AG09309 (cell line): ENCODE data around the gene TTLL4.
"Not testable (repeated sequence)": the region's sequence is repeated elsewhere in the genome, so short reads cannot be mapped to it uniquely, and the experiment has no call there.

Source experiments
- DNase-seq: peaks from one replicate; pipeline ENCODE4 v3.0.0-alpha.2; 2010; ENCODE audit warnings: low read depth
- H3K4me3 ChIP-seq: 2 replicates; pipeline ENCODE4 v1.5.1; 2011; ENCODE audit warnings: mild to moderate bottlenecking, low read depth, low read length, moderate library complexity; ENCODE audit not compliant: control insufficient read depth
- TF ChIP-seq, protein P1 (sequence below): IDR thresholded peaks from 2 replicates; pipeline ENCODE4 v1.5.1; 2011; ENCODE audit warnings: mild to moderate bottlenecking, low read depth, low read length, inconsistent platforms; ENCODE audit not compliant: insufficient read depth, control insufficient read depth; ENCODE audit errors: missing control alignments

Gene TTLL4

GRCh38 chr2:218671654-218672566, 38.7 kb upstream of the TTLL4 start, which contains the start of the genes RNF25 and STK36:
RNF25 (minus strand) TSS chr2:218672002; CDS start chr2:218671970, 32 bp downstream.
STK36 (plus strand) TSS chr2:218672086; CDS start chr2:218672830, 744 bp downstream.
- peak; percentile 46 for DNase-seq
- peak within 1 kb of the TSS; percentile 72 for H3K4me3 ChIP-seq
- TF ChIP-seq, protein P1, sequence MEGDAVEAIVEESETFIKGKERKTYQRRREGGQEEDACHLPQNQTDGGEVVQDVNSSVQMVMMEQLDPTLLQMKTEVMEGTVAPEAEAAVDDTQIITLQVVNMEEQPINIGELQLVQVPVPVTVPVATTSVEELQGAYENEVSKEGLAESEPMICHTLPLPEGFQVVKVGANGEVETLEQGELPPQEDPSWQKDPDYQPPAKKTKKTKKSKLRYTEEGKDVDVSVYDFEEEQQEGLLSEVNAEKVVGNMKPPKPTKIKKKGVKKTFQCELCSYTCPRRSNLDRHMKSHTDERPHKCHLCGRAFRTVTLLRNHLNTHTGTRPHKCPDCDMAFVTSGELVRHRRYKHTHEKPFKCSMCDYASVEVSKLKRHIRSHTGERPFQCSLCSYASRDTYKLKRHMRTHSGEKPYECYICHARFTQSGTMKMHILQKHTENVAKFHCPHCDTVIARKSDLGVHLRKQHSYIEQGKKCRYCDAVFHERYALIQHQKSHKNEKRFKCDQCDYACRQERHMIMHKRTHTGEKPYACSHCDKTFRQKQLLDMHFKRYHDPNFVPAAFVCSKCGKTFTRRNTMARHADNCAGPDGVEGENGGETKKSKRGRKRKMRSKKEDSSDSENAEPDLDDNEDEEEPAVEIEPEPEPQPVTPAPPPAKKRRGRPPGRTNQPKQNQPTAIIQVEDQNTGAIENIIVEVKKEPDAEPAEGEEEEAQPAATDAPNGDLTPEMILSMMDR: no peak

DNA sequence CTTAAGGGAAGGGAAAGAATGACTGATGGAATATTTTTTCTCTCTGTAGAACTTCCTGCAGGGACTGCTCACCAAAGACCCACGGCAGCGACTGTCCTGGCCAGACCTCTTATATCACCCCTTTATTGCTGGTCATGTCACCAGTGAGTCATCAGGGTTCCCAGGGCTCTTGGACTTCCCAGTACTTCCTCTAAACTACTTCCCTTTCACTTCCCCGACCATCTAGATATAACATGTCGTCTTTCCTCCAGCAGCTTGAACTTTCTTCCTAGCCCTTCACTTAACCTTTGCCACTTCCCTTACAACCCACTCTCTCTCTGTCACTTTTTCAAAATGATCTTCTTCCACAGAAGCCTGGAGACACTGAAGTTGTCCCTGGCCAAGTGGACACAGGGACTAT, 31.5 kb upstream of the TTLL4 start:
- no peak overlapping the region for H3K4me3 ChIP-seq
- no peak for DNase-seq
- TF ChIP-seq, protein P1: no peak

- no peak for DNase-seq
- no peak overlapping the region for H3K4me3 ChIP-seq
- TF ChIP-seq, protein P1: no peak
These were observed 30.6 kb upstream of the TTLL4 start for GRCh38 chr2:218680061-218680460.

DNA sequence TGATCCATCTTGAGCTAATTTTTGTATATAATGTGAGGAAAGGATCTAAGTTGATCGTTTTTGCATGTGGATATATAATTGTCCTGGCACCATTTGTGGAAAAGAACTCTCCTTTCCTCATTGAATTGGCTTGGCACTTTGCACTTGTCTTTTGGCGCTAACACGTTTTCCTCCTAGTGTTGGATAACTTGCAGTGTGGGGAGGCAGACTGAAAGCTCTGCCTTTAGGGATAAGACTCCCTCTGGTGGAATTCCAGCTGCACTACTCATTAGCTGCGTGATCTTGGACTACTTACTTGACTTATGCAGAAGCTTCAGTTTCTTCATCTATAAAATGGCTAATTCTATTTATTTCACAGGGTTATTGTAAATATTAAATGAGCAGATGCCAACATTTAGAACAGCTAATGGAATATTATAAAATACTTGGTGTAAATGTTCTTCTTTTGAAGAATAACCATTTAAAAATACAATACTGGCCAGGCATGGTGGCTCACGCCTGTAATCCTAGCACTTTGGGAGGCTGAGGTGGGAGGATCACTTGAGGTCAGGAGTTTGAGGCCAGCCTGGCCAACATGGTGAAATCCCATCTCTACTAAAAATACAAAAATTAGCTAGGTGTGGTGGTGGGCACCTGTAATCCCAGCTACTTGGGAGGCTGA, 23.1 kb upstream of the TTLL4 start:
- TF ChIP-seq, protein P1: peak; percentile 89
- H3K4me3 ChIP-seq: not testable (repeated sequence)
- DNase-seq: peak; percentile 63

DNA sequence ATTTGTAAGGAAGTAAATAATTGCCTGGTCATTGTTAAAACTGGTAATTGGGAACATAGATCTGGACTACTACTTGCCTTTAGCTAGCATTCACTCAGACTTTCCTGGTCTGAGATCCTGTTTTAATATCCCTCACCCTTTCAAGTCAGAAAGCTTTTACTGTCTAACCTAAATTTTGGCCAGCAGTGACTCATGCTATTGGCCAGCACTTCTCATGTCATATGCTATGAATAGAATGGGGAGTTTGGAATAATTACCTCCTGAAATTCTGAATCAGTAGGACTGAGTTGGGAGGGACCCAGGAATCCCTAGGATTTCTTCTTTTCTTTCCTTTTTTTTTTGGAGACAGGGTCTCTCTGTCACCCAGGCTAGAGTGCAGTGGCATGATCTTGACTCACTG, 19.4 kb upstream of the TTLL4 start:
- TF ChIP-seq, protein P1: no peak
- H3K4me3 ChIP-seq: no peak overlapping the region
- DNase-seq: no peak

GRCh38 chr2:218694405-218695145, 16.1 kb upstream of the TTLL4 start:
- no peak overlapping the region for H3K4me3 ChIP-seq
- DNase-seq: no peak
- TF ChIP-seq, protein P1: no peak
